ENCODE data around the gene ULK2.
"Not testable (repeated sequence)": the region's sequence is repeated elsewhere in the genome, so short reads cannot be mapped to it uniquely, and the experiment has no call there.

The ULK2 gene

GRCh38 chr17:19865021-19865420 lies 2.7 kb downstream of the ULK2 start:
- DNase-seq (ENCODE audit: low spot score): no peak

GRCh38 chr17:19860647-19861177 lies 7.0 kb downstream of the ULK2 start:
- DNase-seq (ENCODE audit: low spot score): not testable (repeated sequence)

GRCh38 chr17:19857640-19858039 lies 10.1 kb downstream of the ULK2 start:
- no peak for DNase-seq (ENCODE audit: low spot score)

- DNase-seq (ENCODE audit: low spot score): no peak
These were observed 33.8 kb downstream of the ULK2 start for GRCh38 chr17:19833914-19834313.

GRCh38 chr17:19830061-19830460 lies 37.7 kb downstream of the ULK2 start:
- no peak for DNase-seq (ENCODE audit: low spot score)

- DNase-seq (ENCODE audit: low spot score): peak; percentile 18
These were observed 55.3 kb downstream of the ULK2 start for GRCh38 chr17:19812407-19812806.

- DNase-seq (ENCODE audit: low spot score): peak; percentile 17
These were observed 62.7 kb downstream of the ULK2 start for GRCh38 chr17:19805006-19805405.

GRCh38 chr17:19800571-19800970 lies 67.2 kb downstream of the ULK2 start:
- DNase-seq (ENCODE audit: low spot score): no peak

GRCh38 chr17:19799796-19800195 lies 67.9 kb downstream of the ULK2 start:
- DNase-seq (ENCODE audit: low spot score): no peak

- no peak for DNase-seq (ENCODE audit: low spot score)
These were observed 71.3 kb downstream of the ULK2 start for GRCh38 chr17:19796457-19796856.

- no peak for DNase-seq (ENCODE audit: low spot score)
These were observed 75.7 kb downstream of the ULK2 start for GRCh38 chr17:19791918-19792550.

GRCh38 chr17:19787733-19788357 lies 79.9 kb downstream of the ULK2 start:
- no peak for DNase-seq (ENCODE audit: low spot score)

GRCh38 chr17:19785854-19786253 lies 81.9 kb downstream of the ULK2 start:
- DNase-seq (ENCODE audit: low spot score): no peak

- no peak for DNase-seq (ENCODE audit: low spot score)
These were observed 86.0 kb downstream of the ULK2 start for GRCh38 chr17:19781488-19782458.

- DNase-seq (ENCODE audit: low spot score): no peak
These were observed 86.9 kb downstream of the ULK2 start for GRCh38 chr17:19780846-19781245.

GRCh38 chr17:19773534-19773933 lies 94.2 kb downstream of the ULK2 start:
- DNase-seq (ENCODE audit: low spot score): no peak

GRCh38 chr17:19771971-19772630 lies 95.6 kb downstream of the ULK2 start:
- DNase-seq (ENCODE audit: low spot score): no peak

GRCh38 chr17:19770985-19771735 lies 96.6 kb downstream of the ULK2 start:
- DNase-seq (ENCODE audit: low spot score): no peak

- peak; percentile 79 for DNase-seq (ENCODE audit: low spot score)
These were observed 97.6 kb downstream of the ULK2 start for GRCh38 chr17:19769946-19770652.

GRCh38 chr17:19768046-19768782 lies 99.5 kb downstream of the ULK2 start:
- DNase-seq (ENCODE audit: low spot score): no peak

Measured in AG20443 (cell line).